Upper lobe of left lung (tissue), 4 donors: ENCODE data around the gene OGFOD2.

Source experiments
- EP300 ChIP-seq, 4 donors: sonication (generic); formaldehyde crosslinking; IDR thresholded peaks; one replicate each; pipeline ENCODE4 v1.5.1; 2017; ENCODE audit warnings: antibody characterized with exemption in 4 of 4, control low read depth in 2 of 4
- POLR2A ChIP-seq, 4 donors: fragments of 450-650 bp; IDR thresholded peaks; one replicate each; pipeline ENCODE4 v1.5.1; 2016 to 2017; ENCODE audit warnings: antibody characterized with exemption in 4 of 4, mild to moderate bottlenecking in 2 of 4
- POLR2AphosphoS5 ChIP-seq, 2 donors: sonication (generic); formaldehyde crosslinking; IDR thresholded peaks; one replicate each; pipeline ENCODE4 v1.5.1; 2017; ENCODE audit warnings: antibody characterized with exemption in 2 of 2
- TF ChIP-seq, protein P1 (sequence below), 6 experiments: fragments of 450-650 bp in 4 of 6; fragments of 200-600 bp in 2 of 6; sonication (generic) in 2 of 6; IDR thresholded peaks; one replicate each; pipeline ENCODE4 v1.5.1; 2016 to 2019; ENCODE audit warnings: antibody characterized with exemption in 6 of 6

DNA sequence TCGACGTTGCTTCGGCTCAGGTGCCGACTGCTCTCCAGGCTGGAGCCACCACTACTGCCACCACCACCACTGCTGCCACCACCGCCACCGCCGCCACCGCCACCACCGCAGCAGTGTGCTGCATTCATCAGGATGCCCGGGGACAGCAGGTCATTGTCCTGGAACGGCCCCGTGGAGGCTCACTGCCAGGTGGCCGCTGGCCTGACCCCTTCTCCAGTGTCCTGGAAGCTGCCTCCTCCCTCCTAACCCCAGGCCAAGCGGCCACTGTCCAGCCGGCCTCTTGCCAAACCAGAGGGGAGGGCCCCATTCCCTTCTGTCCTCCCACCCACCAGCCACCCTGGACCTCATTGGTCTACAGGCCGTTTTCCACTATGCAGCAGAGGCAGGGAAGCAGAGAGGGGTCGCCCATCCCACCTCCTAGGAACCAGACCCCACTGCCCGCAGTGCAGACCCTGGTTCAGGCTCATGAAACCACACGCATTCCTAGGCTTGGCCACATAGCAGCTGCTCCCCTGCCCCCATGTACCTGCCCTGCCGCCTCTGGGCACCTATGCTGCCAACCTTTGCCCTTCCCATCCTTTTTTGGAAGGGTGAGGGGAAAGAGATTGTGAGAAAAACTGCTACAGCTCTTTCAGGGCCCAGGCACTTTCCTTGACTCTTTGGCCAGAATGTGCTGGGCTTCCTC, 20.6 kb downstream of the OGFOD2 start:
- peak in 1 of 2 donors; percentile 10 for TF ChIP-seq POLR2AphosphoS5 (IDR thresholded peaks at IDR 0.05)
- TF ChIP-seq POLR2A (IDR thresholded peaks at IDR 0.05) = no peak
- TF ChIP-seq, protein P1, sequence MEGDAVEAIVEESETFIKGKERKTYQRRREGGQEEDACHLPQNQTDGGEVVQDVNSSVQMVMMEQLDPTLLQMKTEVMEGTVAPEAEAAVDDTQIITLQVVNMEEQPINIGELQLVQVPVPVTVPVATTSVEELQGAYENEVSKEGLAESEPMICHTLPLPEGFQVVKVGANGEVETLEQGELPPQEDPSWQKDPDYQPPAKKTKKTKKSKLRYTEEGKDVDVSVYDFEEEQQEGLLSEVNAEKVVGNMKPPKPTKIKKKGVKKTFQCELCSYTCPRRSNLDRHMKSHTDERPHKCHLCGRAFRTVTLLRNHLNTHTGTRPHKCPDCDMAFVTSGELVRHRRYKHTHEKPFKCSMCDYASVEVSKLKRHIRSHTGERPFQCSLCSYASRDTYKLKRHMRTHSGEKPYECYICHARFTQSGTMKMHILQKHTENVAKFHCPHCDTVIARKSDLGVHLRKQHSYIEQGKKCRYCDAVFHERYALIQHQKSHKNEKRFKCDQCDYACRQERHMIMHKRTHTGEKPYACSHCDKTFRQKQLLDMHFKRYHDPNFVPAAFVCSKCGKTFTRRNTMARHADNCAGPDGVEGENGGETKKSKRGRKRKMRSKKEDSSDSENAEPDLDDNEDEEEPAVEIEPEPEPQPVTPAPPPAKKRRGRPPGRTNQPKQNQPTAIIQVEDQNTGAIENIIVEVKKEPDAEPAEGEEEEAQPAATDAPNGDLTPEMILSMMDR (IDR thresholded peaks at IDR 0.05) = no peak
- TF ChIP-seq EP300 (IDR thresholded peaks at IDR 0.05) = no peak
